BJ (cell line): ENCODE data around the gene KRT82. TPM values are rescaled to one million over a fixed set of nuclear protein-coding genes. Genes with fewer than 3 reads are reported as not detected.

Experiments
- CTCF ChIA-PET: fragments of 350-600 bp; formaldehyde crosslinking; extraction: SDS; loops from one replicate; lab custom pipeline; 2021; ENCODE audit warnings: antibody characterized with exemption, inconsistent platforms; lab: Yijun Ruan, JAX
- POLR2A ChIA-PET: fragments of 300-600 bp; sonication (Branson Sonifier 250); formaldehyde crosslinking; extraction: SDS; loops from one replicate; lab custom pipeline; 2021; ENCODE audit warnings: antibody characterized with exemption; lab: Charles Lee
- DNase-seq: peaks from one replicate; pipeline ENCODE4 v3.0.0-alpha.2; 2011; ENCODE audit warnings: low read depth
- H3K27me3 ChIP-seq: 2 replicates; pipeline ENCODE4 v1.6.0; 2011; ENCODE audit warnings: low read length; ENCODE audit not compliant: control insufficient read depth, insufficient read depth
- H3K36me3 ChIP-seq: 2 replicates; pipeline ENCODE4 v1.5.1; 2011; ENCODE audit warnings: low read length; ENCODE audit not compliant: control insufficient read depth, insufficient read depth
- H3K4me3 ChIP-seq: 2 replicates; pipeline ENCODE4 v1.5.1; 2011; ENCODE audit warnings: low read depth, mild to moderate bottlenecking, control low read depth, low read length
- CTCF ChIP-seq: IDR thresholded peaks from 2 replicates; pipeline ENCODE4 v1.5.1; 2011; ENCODE audit warnings: low read depth, mild to moderate bottlenecking, control low read depth, inconsistent platforms, low read length, moderate library complexity; ENCODE audit not compliant: insufficient read depth
- polyA plus RNA-seq: library from polyadenylated mRNA; depleted of rRNA; stranded (reverse); fragments of >200 nt; gene quantifications from 2 replicates; pipeline ENCODE4 v1.2.3, GENCODE V29; 2011

Gene KRT82
- polyA plus RNA-seq, 1 experiment, result not detected

GRCh38 chr12:52364901-52365489, 41.1 kb downstream of the KRT82 start:
- TF ChIP-seq CTCF, result no peak
- Histone ChIP-seq H3K4me3 (no peak overlapping the region), H3K36me3 (no peaks in the 10 kb centered on the region), H3K27me3 (peaks cover 20% of the 10 kb centered on the region)
- no peak for DNase-seq
- POLR2A ChIA-PET, result no interaction called here
- CTCF ChIA-PET, result interaction anchor here (0.5 to 2.1 kb wide), 7 partner anchors 10 to 616 kb away, joined by 3 to 9 read pairs (median 3); no protein-coding TSS in a partner anchor

GRCh38 chr12:52364061-52364460, 42.1 kb downstream of the KRT82 start:
- no peak overlapping the region for H3K4me3 ChIP-seq
- ChIA-PET POLR2A (no interaction called here), CTCF (interaction anchor here (1.4 to 2.1 kb wide), 3 partner anchors 9 to 521 kb away, joined by 3 to 9 read pairs (median 5); no protein-coding TSS in a partner anchor)
- no peak for DNase-seq
- TF ChIP-seq CTCF, result no peak
- H3K36me3 ChIP-seq, result no peaks in the 10 kb centered on the region
- H3K27me3 ChIP-seq, result peaks cover 15% of the 10 kb centered on the region

GRCh38 chr12:52363111-52363679, 42.9 kb downstream of the KRT82 start:
- DNase-seq, result no peak
- CTCF ChIA-PET, result no interaction called here
- POLR2A ChIA-PET, result no interaction called here

DNA sequence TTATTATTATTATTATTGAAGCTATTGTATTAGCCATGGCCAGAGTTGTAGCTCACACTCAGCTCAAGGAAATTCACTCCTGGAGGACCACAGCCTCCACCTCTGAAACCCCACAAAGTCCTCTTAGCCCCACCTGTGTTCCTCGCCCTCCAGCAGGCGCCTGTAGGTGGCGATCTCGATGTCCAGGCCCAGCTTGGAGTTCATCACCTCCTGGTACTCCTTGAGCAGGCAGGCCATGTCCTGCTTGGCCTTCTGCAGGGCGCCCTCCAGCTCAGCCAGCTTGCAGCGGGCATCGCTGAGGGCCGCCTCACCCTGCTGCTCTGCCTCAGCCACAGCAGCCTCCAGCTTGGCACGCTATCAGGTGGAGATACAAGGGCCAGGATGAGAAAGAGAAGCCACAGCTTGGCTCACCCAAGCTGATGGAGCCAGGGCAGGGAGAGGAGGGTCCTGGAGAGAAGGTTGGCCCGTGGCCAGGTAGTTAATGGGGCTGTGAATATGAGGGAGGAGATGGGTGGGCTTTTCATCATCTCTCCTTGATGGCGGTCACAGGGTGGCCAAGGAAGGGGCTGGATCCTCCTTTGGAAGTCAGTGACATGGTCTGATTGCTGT, 43.9 kb downstream of the KRT82 start:
- ChIA-PET POLR2A (no interaction called here), CTCF (interaction anchor here (1.2 to 2.0 kb wide), 5 partner anchors 8 to 517 kb away, joined by 3 to 22 read pairs (median 5); no protein-coding TSS in a partner anchor)
- Histone ChIP-seq H3K27me3 (peaks cover 9% of the 10 kb centered on the region), H3K36me3 (no peaks in the 10 kb centered on the region), H3K4me3 (no peak overlapping the region)
- TF ChIP-seq CTCF, result no peak
- no peak for DNase-seq

More at GRCh38 chr12:52363111-52363679, 42.9 kb downstream of the KRT82 start:
- no peak for TF ChIP-seq CTCF
- Histone ChIP-seq H3K27me3 (peaks cover 9% of the 10 kb centered on the region), H3K36me3 (no peaks in the 10 kb centered on the region), H3K4me3 (no peak overlapping the region)

DNA sequence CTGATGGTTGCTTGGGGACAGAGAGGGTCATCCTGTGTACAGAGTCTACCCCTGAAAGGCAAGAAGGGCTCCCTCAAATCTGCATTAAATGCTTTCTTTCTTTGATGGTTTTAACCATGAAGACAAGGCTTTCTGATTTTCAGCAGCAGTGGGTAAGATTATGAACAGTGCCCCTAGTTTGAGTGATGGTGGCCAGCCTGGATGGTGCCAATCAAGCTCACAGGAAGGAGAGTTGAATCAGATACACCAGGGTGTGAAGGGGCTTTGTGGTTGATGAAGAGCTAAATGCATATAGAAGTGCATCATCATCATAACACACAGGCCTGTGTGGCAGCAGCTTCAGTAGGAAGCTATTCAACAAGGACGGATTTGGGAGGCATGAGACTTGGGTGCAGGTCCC, 44.6 kb downstream of the KRT82 start:
- ChIA-PET CTCF (interaction anchor here (0.6 to 2.0 kb wide), 10 partner anchors 8 to 517 kb away, joined by 3 to 22 read pairs (median 4); no protein-coding TSS in a partner anchor), POLR2A (no interaction called here)
- Histone ChIP-seq H3K27me3 (peaks cover 9% of the 10 kb centered on the region), H3K4me3 (no peak overlapping the region), H3K36me3 (no peaks in the 10 kb centered on the region)
- DNase-seq, result no peak
- no peak for TF ChIP-seq CTCF
